ENCODE data around the gene MINDY4.

MINDY4 gene

DNA sequence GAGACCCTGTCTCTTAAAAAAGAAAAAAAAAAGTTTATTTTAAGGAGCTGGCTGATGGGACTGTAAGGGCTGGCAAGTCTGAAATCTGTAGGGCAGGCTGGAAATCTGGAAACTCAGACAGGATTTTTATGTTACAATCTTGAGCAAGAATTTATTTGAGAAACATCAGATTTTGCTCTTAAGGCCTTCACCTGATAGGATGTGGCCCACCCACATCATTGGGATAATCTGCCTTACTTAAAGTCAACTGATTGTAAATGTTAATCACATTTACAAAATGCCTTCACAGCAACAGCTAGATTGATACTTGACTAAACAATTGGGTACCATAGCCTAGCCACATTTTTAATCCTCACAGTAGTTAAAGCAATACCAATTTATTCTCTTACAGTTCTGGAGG is 11.5 kb downstream of the MINDY4 start:
- H3K4me3 ChIP-seq (ENCODE audit: low read length): no peak overlapping the region

DNA sequence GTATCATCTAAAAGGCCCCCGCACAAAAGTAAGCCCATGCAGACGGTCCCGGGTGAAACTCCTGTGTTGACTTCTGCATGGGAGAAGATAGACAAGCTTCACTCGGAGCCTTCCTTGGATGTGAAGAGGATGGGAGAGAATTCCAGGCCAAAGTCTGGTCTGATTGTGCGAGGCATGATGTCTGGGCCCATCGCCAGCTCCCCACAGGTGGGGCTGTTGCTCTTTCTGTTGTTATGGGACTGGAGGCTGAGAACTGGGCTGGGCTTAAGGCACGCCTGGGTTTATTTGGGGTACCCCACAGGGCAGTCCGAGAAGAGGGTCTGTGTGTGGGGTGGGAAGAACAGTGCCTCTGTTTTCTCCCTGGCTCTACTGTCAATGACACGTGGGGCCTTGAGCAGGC is 14.6 kb downstream of the MINDY4 start:
- TF ChIP-seq, protein P1, sequence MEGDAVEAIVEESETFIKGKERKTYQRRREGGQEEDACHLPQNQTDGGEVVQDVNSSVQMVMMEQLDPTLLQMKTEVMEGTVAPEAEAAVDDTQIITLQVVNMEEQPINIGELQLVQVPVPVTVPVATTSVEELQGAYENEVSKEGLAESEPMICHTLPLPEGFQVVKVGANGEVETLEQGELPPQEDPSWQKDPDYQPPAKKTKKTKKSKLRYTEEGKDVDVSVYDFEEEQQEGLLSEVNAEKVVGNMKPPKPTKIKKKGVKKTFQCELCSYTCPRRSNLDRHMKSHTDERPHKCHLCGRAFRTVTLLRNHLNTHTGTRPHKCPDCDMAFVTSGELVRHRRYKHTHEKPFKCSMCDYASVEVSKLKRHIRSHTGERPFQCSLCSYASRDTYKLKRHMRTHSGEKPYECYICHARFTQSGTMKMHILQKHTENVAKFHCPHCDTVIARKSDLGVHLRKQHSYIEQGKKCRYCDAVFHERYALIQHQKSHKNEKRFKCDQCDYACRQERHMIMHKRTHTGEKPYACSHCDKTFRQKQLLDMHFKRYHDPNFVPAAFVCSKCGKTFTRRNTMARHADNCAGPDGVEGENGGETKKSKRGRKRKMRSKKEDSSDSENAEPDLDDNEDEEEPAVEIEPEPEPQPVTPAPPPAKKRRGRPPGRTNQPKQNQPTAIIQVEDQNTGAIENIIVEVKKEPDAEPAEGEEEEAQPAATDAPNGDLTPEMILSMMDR (conservative IDR thresholded peaks at IDR 0.05; ENCODE audit: low read depth, low read length): no peak
- DNase-seq (ENCODE audit: low read depth): no peak
- no peak overlapping the region for H3K4me3 ChIP-seq (ENCODE audit: low read length)

More for the DNA sequence above, 11.5 kb downstream of the MINDY4 start:
- TF ChIP-seq, protein P1 (conservative IDR thresholded peaks at IDR 0.05; ENCODE audit: low read depth, low read length): no peak
- no peak for DNase-seq (ENCODE audit: low read depth)

DNA sequence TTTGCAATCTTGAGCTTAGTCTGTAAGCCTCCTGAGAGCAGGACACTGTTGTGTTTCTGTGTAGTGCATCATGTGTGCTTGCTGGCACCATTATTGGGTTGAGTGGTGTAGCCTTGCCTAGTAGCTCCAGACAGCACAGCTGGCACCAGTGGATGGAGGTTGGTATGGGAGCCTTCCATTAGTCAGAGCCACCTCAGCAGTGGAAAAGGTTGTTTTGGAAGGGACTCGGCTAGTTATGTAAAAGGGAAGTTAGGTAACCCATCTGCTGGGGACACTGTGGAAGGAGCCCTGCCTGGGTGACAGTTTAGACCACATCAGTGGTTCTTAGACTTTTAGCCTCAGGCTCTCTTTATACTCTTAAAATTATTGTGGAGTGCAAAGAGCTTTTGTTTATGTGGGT is 16.3 kb downstream of the MINDY4 start:
- TF ChIP-seq, protein P1 (conservative IDR thresholded peaks at IDR 0.05; ENCODE audit: low read depth, low read length): no peak
- no peak overlapping the region for H3K4me3 ChIP-seq (ENCODE audit: low read length)

DNA sequence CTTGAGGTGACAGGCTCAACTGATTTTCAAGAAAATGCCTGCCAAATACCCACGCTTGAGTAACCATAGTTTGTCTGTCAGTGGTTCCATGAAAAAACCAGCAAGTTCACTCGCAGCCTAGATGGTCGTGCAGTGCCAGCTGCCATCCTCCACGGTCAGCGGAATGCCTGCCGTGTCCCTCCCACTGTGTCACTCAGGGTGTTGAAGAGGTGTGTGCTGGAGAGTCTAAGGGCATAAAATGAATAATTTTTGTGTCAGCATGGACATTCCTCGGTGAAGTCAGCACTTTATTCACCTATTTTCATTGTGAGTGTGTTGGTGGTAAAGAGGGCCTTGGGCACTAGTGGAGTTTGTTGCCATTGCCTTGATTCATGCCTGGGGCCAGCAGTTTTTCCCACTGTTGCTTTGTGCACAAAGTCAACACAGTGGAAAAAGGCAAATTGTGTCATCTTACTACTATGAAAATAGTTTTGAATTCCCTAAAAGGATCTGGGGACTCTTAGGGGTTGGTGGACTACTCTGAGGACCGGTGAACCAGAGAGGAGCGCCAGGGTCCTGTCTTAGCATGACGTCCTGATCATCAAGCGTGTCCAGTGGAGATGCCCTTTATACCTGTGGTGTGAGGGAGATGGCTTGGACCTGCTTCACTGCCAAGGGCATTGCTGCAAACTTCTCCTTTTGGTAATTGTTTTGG is 17.6 kb downstream of the MINDY4 start:
- TF ChIP-seq, protein P1 (conservative IDR thresholded peaks at IDR 0.05; ENCODE audit: low read depth, low read length): no peak
- no peak overlapping the region for H3K4me3 ChIP-seq (ENCODE audit: low read length)
- no peak for DNase-seq (ENCODE audit: low read depth)

More for the DNA sequence above, 16.3 kb downstream of the MINDY4 start:
- no peak for DNase-seq (ENCODE audit: low read depth)

DNA sequence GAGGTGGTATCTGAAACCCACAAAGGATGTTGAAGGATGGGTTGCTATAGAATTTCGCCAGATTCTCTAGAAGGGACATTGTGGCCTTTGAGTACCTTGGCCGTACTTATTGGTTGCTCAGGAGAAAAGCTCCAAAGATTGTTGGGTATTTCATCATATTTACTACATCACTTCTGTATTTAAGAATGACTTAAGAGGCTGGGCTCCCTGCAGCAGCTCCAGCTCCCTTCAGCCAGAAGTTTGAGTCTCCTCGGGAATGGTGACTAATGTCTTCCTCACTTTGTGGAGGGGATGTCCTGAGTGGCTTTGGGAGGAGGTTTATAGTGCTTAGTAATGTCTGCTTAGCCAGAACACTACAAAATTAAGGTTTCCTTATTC is 18.1 kb downstream of the MINDY4 start:
- TF ChIP-seq, protein P1 (conservative IDR thresholded peaks at IDR 0.05; ENCODE audit: low read depth, low read length): no peak
- DNase-seq (ENCODE audit: low read depth): no peak
- no peak overlapping the region for H3K4me3 ChIP-seq (ENCODE audit: low read length)

DNA sequence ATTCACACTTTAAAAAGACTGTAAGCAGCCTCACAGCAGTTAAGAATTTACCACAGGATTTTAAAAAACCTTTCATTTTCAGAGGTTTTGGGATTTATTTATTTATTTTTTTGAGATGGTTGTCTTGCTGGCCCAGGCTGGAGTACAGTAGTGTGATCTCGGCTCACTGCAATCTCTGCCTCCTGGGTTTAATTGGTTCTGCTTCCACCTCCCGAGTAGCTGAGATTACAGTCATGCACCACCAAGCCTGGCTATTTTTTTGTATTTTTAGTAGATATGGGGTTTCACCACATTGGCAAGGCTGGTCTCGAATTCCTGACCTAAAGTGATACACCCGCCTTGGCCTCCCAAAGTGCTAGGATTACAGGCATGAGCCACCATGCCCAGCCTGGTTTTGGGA is 19.1 kb downstream of the MINDY4 start:
- TF ChIP-seq, protein P1 (conservative IDR thresholded peaks at IDR 0.05; ENCODE audit: low read depth, low read length): no peak
- no peak overlapping the region for H3K4me3 ChIP-seq (ENCODE audit: low read length)
- no peak for DNase-seq (ENCODE audit: low read depth)

DNA sequence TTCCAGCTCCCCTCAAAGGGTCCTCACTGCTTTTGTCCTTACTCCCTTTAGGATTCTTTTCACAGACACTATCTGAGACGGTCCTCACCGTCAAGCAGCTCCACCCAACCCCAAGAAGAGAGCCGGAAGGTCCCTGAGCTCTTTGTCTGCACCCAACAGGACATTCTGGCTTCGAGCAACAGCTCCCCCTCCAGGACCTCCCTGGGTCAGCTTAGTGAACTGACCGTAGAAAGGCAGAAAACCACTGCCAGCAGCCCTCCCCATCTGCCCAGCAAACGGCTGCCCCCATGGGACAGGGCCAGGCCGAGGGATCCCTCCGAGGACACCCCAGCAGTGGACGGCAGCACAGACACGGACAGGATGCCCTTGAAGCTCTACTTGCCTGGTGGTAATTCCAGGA is 19.9 kb downstream of the MINDY4 start:
- no peak overlapping the region for H3K4me3 ChIP-seq (ENCODE audit: low read length)
- no peak for DNase-seq (ENCODE audit: low read depth)

More for the DNA sequence above, 19.9 kb downstream of the MINDY4 start:
- TF ChIP-seq, protein P1 (conservative IDR thresholded peaks at IDR 0.05; ENCODE audit: low read depth, low read length): peak; percentile 11
